HCT116 (cell line): ENCODE measurements around the gene TEKT4.
"Not testable (repeated sequence)": the region's sequence is repeated elsewhere in the genome, so short reads cannot be mapped to it uniquely, and the experiment has no call there.

Experiments used
- CBX3 ChIP-seq: IDR thresholded peaks from 2 replicates; pipeline ENCODE4 v1.6.1; 2012; ENCODE audit warnings: low read depth
- ELF1 ChIP-seq: IDR thresholded peaks from 2 replicates; pipeline ENCODE4 v1.6.1; 2012; ENCODE audit warnings: low read depth, borderline replicate concordance
- EZH2 ChIP-seq: fragments of 200-600 bp; sonication (generic); IDR thresholded peaks from 2 replicates; pipeline ENCODE4 v1.6.1; 2017; ENCODE audit warnings: antibody characterized with exemption, mixed run types
- EZH2phosphoT487 ChIP-seq: fragments of 200-600 bp; IDR thresholded peaks from 2 replicates; pipeline ENCODE4 v1.6.1; 2018; ENCODE audit warnings: antibody characterized with exemption, borderline replicate concordance
- FOSL1 ChIP-seq: IDR thresholded peaks from 2 replicates; pipeline ENCODE4 v1.6.1; 2012; ENCODE audit warnings: low read depth
- JUND ChIP-seq: IDR thresholded peaks from 2 replicates; pipeline ENCODE4 v1.6.1; 2012
- MAX ChIP-seq: IDR thresholded peaks from 2 replicates; pipeline ENCODE4 v1.6.1; 2012
- POLR2A ChIP-seq: IDR thresholded peaks from 2 replicates; pipeline ENCODE4 v1.7.0; 2011; ENCODE audit warnings: borderline replicate concordance; ENCODE audit not compliant: insufficient read depth, insufficient read length; ENCODE audit errors: extremely low read depth
- POLR2AphosphoS5 ChIP-seq: IDR thresholded peaks from 2 replicates; pipeline ENCODE4 v1.6.1; 2011; ENCODE audit warnings: mild to moderate bottlenecking, low read depth, low read length, moderate library complexity
- SP1 ChIP-seq: IDR thresholded peaks from 2 replicates; pipeline ENCODE4 v1.6.1; 2012; ENCODE audit warnings: low read depth
- SRF ChIP-seq: IDR thresholded peaks from 2 replicates; pipeline ENCODE4 v1.6.1; 2012; ENCODE audit warnings: low read depth
- ZBTB33 ChIP-seq: IDR thresholded peaks from 2 replicates; pipeline ENCODE4 v1.6.1; 2011; ENCODE audit warnings: mild to moderate bottlenecking, low read length, moderate library complexity; ENCODE audit not compliant: insufficient replicate concordance; ENCODE audit errors: extremely low read depth
- TF ChIP-seq, protein P1 (sequence below), 3 experiments: fragments of 200-600 bp in 1 of 3; sonication (generic) in 1 of 3; IDR thresholded peaks in 2 of 3; conservative IDR thresholded peaks in 1 of 3; 2 replicates each; pipeline ENCODE4 v1.5.1; 2012 to 2017; ENCODE audit warnings: low read depth in 2 of 3, low read length in 2 of 3, antibody characterized with exemption in 1 of 3, borderline replicate concordance in 1 of 3, control low read depth in 1 of 3, mild to moderate bottlenecking in 1 of 3, mixed read lengths in 1 of 3, mixed run types in 1 of 3, moderate library complexity in 1 of 3; ENCODE audit not compliant: insufficient read depth in 1 of 3
- TF ChIP-seq, protein P2 (sequence below): IDR thresholded peaks from 2 replicates; pipeline ENCODE4 v1.6.1; 2012; ENCODE audit warnings: low read depth

GRCh38 chr2:94878575-94878974 lies 7.3 kb downstream of the TEKT4 start:
- TF ChIP-seq, protein P1, sequence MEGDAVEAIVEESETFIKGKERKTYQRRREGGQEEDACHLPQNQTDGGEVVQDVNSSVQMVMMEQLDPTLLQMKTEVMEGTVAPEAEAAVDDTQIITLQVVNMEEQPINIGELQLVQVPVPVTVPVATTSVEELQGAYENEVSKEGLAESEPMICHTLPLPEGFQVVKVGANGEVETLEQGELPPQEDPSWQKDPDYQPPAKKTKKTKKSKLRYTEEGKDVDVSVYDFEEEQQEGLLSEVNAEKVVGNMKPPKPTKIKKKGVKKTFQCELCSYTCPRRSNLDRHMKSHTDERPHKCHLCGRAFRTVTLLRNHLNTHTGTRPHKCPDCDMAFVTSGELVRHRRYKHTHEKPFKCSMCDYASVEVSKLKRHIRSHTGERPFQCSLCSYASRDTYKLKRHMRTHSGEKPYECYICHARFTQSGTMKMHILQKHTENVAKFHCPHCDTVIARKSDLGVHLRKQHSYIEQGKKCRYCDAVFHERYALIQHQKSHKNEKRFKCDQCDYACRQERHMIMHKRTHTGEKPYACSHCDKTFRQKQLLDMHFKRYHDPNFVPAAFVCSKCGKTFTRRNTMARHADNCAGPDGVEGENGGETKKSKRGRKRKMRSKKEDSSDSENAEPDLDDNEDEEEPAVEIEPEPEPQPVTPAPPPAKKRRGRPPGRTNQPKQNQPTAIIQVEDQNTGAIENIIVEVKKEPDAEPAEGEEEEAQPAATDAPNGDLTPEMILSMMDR (IDR thresholded peaks at IDR 0.05 in 2 of 3, conservative IDR thresholded peaks at IDR 0.05 in 1 of 3; ENCODE audit: borderline replicate concordance in 1 of 3, insufficient read depth in 1 of 3, low read depth in 2 of 3, low read length in 2 of 3), result not testable (repeated sequence)
- TF ChIP-seq POLR2AphosphoS5, SRF, SP1, ZBTB33, ELF1, FOSL1, EZH2phosphoT487, POLR2A, EZH2, JUND, CBX3, MAX: not testable (repeated sequence)
- TF ChIP-seq, protein P2, sequence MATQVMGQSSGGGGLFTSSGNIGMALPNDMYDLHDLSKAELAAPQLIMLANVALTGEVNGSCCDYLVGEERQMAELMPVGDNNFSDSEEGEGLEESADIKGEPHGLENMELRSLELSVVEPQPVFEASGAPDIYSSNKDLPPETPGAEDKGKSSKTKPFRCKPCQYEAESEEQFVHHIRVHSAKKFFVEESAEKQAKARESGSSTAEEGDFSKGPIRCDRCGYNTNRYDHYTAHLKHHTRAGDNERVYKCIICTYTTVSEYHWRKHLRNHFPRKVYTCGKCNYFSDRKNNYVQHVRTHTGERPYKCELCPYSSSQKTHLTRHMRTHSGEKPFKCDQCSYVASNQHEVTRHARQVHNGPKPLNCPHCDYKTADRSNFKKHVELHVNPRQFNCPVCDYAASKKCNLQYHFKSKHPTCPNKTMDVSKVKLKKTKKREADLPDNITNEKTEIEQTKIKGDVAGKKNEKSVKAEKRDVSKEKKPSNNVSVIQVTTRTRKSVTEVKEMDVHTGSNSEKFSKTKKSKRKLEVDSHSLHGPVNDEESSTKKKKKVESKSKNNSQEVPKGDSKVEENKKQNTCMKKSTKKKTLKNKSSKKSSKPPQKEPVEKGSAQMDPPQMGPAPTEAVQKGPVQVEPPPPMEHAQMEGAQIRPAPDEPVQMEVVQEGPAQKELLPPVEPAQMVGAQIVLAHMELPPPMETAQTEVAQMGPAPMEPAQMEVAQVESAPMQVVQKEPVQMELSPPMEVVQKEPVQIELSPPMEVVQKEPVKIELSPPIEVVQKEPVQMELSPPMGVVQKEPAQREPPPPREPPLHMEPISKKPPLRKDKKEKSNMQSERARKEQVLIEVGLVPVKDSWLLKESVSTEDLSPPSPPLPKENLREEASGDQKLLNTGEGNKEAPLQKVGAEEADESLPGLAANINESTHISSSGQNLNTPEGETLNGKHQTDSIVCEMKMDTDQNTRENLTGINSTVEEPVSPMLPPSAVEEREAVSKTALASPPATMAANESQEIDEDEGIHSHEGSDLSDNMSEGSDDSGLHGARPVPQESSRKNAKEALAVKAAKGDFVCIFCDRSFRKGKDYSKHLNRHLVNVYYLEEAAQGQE, result not testable (repeated sequence)
